22Rv1 (cell line): ENCODE data around the gene DYNLT4.

Source experiments
- H3K27ac ChIP-seq: fragments of 450-650 bp; 2 replicates; pipeline ENCODE4 v1.5.1; 2017
- CTCF ChIP-seq: fragments of 450-650 bp; IDR thresholded peaks from 2 replicates; pipeline ENCODE4 v1.5.1; 2017; ENCODE audit warnings: mild to moderate bottlenecking
- ZFX ChIP-seq: fragments of 450-650 bp; IDR thresholded peaks from 2 replicates; pipeline ENCODE4 v1.6.1; 2017; ENCODE audit warnings: antibody characterized with exemption, borderline replicate concordance

The DYNLT4 gene

GRCh38 chr1:44812822-44813543 is 5.8 kb upstream of the DYNLT4 start:
- TF ChIP-seq ZFX (no peak), CTCF (no peak)
- peak overlapping the region; percentile 90 for H3K27ac ChIP-seq

GRCh38 chr1:44811234-44811633 is 4.1 kb upstream of the DYNLT4 start:
- H3K27ac ChIP-seq, result peak overlapping the region; percentile 94
- TF ChIP-seq ZFX (no peak), CTCF (no peak)

DNA sequence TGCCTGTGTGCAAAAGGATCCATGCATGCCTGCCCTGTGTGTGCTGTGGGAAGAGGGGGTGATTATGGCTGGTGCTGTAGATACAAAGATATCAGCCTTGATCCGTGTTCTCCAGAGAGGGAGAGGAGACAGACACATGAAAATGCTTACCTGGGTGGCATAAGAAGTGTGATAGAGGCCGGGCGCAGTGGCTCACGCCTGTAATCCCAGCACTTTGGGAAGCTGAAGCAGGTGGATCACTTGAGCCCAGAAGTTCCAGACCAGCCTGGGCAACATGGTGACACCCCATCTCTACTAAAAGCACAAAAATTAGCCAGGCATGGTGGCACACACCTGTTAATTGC is 3.6 kb upstream of the DYNLT4 start:
- H3K27ac ChIP-seq, result peak overlapping the region; percentile 94

DNA sequence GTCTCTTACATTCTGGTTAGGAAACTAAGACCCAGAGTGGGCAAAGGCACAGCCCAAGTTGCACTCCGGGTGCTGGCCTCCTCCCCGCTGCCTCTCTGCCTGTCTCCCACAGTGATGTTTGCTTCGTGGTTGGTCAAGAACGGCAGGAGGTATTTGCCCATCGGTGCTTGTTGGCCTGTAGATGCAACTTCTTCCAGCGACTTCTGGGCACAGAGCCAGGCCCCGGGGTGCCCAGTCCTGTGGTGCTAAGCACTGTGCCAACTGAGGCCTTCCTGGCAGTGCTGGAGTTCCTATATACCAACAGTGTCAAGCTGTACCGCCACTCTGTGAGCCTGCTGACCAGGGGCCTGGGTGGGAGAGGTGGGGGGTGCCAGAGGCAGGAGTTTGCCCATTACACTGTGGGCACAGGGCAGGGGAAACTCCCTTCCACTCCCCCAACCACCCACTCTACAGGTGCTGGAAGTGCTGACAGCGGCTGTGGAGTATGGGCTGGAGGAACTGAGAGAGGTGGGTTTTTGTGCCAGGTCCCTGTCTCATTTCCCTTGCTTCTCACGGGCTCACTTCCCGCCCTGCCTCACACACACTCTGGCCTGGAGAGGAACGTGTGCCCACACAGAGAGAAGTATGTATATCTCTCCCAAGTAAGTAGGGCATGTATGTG is 3.1 kb upstream of the DYNLT4 start:
- peak overlapping the region; percentile 94 for H3K27ac ChIP-seq
- TF ChIP-seq CTCF (no peak), ZFX (no peak)

- TF ChIP-seq CTCF (no peak), ZFX (no peak)
- H3K27ac ChIP-seq, result peak overlapping the region; percentile 94
These were observed 2.1 kb upstream of the DYNLT4 start for GRCh38 chr1:44808938-44809917.

DNA sequence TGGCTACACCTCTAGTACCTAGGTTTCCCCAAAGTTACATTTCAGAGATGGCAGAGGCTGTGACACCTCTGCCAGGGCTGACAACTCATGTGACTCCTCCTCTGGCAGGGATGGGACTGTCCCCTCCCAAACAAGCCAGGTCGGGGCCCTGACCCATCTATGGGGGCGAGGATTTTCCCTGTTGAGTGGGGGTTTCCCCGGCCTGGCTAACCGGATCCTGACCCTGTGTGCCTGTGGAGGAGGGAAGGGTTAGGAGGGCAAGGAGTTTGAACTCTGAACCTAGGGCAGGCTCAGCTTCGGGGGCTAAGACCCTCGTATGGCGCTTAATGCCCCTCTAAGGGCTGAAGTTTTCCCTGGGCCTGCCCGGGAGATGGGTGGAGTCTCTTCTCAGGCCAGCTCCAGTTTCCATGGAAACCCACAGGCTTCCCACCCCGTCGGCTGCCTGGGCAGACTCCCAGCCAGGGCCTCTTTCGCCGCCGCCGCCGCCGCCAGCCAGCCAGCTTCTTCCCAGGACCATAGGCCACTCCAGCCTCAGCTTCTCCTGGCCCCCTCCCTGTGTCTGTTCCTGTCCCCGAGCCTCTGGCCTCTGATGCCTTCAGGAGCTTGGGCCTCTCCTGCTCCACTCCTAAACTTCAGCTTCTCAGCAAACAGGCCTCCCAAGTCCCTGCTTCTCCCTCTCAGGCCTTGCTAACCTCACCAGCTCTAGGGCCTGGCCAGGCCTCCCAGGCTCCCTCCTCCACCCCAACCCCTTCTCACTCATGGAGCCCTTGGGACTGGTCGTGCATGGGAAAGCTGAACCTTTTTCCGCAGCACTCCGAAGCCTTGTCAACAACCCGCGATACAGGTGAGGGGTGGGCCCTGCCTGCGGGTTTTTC is 1.1 kb upstream of the DYNLT4 start, which contains the start of gene BTBD19:
Gene BTBD19 (plus strand): TSS at position 461 of the 875 bp plus-strand sequence. CDS start 298 bp downstream, at position 759.
- H3K27ac ChIP-seq, result peak within 1 kb of the TSS; percentile 94
- TF ChIP-seq ZFX (no peak), CTCF (no peak)
